Measurements from ENCODE around the gene ZNF511. TPM values are rescaled to one million over a fixed set of nuclear protein-coding genes. Genes with fewer than 3 reads are reported as not detected.

ZNF511 gene
- total and polyA plus RNA-seq, 3 donors from 2014 or later, result 39.6 to 50.5 (median 46.5) TPM

DNA sequence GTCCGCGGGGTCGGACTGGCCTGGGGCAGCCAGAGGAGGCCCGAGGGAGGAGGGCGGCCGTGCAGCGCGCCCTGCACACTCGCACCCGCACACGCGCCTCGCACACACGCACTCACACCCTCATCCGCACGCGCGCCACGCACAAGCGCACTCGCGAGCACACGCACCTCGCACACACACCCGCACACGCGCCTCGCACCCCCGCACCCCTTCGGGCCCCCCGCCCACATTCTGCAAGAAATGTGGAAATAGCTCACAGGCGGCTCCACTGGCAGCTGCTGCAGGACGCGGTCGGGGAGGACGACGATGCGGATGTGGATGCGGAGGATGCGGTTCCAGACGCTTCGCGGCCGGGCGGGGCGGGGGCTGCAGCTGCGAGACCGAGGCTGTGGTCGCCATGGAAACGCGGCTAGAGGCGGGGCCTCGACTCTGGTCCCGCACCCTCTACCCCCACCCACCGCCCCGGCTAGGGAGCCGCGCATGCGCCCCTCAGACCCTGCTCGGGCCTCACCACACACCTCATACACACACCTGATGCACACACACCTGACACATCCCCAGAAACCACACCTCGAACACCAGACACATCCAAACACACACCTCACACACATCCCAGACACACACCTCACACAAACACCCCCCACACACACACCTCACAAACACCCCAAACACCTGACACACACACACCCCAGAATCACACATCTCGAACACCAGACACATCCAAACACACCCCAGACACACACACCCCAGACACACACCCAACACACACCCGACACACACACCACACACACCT is 28.1 kb downstream of the ZNF511 start, which contains the start of gene CALY:
TSS of gene CALY (minus strand) at position 320 of the 793 bp plus-strand sequence. CDS start 7,907 bp downstream, outside the sequence.
- intact Hi-C loops (cut with DNase I; ENCODE audit: low total_unique reads), result no loop called here
- DNase-seq, result peak; percentile 79
- H3K36me3 ChIP-seq (ENCODE audit: low read depth, missing control alignments), result no peaks in the 10 kb centered on the region
- peaks cover 7% of the 10 kb centered on the region for H3K27me3 ChIP-seq
- H3K9me3 ChIP-seq, result no peaks in the 10 kb centered on the region
- no peak for TF ChIP-seq POLR2A (IDR thresholded peaks at IDR 0.05)
- TF ChIP-seq, protein P1, sequence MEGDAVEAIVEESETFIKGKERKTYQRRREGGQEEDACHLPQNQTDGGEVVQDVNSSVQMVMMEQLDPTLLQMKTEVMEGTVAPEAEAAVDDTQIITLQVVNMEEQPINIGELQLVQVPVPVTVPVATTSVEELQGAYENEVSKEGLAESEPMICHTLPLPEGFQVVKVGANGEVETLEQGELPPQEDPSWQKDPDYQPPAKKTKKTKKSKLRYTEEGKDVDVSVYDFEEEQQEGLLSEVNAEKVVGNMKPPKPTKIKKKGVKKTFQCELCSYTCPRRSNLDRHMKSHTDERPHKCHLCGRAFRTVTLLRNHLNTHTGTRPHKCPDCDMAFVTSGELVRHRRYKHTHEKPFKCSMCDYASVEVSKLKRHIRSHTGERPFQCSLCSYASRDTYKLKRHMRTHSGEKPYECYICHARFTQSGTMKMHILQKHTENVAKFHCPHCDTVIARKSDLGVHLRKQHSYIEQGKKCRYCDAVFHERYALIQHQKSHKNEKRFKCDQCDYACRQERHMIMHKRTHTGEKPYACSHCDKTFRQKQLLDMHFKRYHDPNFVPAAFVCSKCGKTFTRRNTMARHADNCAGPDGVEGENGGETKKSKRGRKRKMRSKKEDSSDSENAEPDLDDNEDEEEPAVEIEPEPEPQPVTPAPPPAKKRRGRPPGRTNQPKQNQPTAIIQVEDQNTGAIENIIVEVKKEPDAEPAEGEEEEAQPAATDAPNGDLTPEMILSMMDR (IDR thresholded peaks at IDR 0.05), result no peak
- peaks cover 23% of the 10 kb centered on the region for H3K4me1 ChIP-seq
- peak within 1 kb of the TSS; percentile 39 to 57 for H3K4me3 ChIP-seq
- WGBS, 2 donors, result 8 to 38% methylated on average over 4 to 63 of the region's 63 CpGs
- no peak within 1 kb of the TSS for H3K27ac ChIP-seq

DNA sequence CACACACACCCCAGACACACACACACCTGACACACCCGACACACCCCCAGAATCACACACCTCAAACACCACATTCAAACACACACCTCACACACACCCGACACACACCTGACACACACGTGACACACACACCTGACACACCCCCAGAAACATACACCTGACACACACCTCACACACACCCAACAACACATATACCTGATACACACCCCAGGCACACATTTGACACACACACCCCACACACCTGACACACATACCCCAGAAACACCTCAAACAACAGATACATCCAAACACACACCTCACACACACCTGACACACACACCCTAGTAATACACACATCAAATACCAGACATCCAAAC is 28.6 kb downstream of the ZNF511 start:
- Histone ChIP-seq H3K4me1 (peaks cover 23% of the 10 kb centered on the region), H3K27ac (no peak overlapping the region), H3K27me3 (peaks cover 7% of the 10 kb centered on the region), H3K9me3 (no peaks in the 10 kb centered on the region), H3K4me3 (peak overlapping the region in 1 of 2 donors; percentile 57), H3K36me3 (ENCODE audit: low read depth, missing control alignments) (no peaks in the 10 kb centered on the region)
- intact Hi-C loops (cut with DNase I; ENCODE audit: low total_unique reads), result no loop called here
- TF ChIP-seq, protein P1 (IDR thresholded peaks at IDR 0.05), result no peak
- TF ChIP-seq POLR2A (IDR thresholded peaks at IDR 0.05), result no peak
- WGBS, 2 donors, result 61 to 77% methylated on average over 3 of the region's 3 CpGs
- no peak for DNase-seq

DNA sequence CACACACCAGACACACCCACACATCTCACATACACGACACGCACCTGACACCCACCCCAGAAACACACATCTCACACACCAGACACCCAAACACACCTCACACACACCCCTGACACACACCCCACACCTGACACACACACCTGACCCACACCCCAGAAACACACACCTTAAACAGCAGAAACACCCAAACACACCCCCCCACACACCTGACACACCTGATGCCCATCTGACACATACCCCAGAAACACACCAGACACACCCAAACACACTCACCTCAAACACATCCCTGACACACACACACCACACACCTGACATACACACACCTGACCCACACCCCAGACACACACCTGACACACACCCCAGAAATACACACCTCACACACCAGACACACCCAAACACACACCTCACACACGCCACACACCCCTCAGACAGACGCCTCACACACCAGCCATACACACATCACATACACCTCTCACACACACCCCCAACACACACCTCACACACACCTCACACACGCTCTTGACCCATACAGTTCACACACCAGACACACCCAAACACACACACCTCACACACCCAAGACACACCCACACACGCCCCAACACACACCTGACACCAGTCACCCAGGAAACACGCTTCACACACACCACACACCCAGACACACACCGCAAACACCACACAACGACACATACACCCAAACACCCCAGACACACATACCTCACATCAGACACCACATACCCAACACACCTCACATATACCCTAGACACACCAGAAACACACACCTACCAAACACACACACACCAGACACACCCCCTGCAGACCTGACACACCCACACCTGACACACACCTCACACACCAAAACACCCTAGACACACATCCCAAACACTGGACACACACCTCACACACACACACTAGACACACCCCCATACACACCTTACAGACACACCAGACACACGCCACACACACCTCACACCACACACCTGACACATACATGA is 29.7 kb downstream of the ZNF511 start:
- no peaks in the 10 kb centered on the region for H3K36me3 ChIP-seq (ENCODE audit: low read depth, missing control alignments)
- H3K27me3 ChIP-seq, result peaks cover 7% of the 10 kb centered on the region
- 72 to 75% methylated on average over 10 of the region's 10 CpGs for WGBS, 2 donors
- no peak overlapping the region for H3K4me3 ChIP-seq
- peaks cover 23% of the 10 kb centered on the region for H3K4me1 ChIP-seq
- no peak overlapping the region for H3K27ac ChIP-seq
- intact Hi-C loops (cut with DNase I; ENCODE audit: low total_unique reads), result no loop called here
- TF ChIP-seq, protein P1 (IDR thresholded peaks at IDR 0.05), result no peak
- no peak for TF ChIP-seq POLR2A (IDR thresholded peaks at IDR 0.05)
- no peak for DNase-seq
- no peaks in the 10 kb centered on the region for H3K9me3 ChIP-seq

DNA sequence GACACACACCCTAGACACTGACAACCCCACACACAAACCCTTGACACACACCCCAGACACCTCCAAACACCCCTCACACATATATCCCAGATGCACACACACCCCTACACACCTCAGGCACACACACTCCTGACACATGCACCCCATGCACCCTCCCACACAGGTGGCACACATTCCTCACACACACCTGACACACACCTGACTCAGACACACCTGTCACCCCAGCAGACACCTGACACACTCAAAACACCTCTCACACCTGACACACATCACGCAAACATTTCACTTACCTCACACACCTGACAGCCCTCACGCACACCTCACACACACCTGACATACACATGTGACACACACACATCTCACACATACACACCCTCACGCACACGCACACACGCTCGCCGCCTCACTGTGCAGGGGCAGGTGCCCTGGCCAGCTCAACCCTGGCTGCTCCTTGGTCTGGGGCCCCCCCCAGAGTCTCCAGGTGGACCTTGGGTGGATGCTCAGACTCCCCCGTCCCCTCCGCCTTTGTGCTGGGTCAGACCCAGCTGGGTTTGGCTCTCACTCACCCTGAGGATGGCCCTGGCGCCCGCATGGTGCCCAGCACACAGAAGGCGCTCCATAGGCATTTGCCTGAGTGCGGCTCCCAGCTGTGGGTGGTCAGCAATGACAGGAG is 31.1 kb downstream of the ZNF511 start:
- intact Hi-C loops (cut with DNase I; ENCODE audit: low total_unique reads), result no loop called here
- Histone ChIP-seq H3K4me3 (no peak overlapping the region), H3K9me3 (no peaks in the 10 kb centered on the region), H3K27ac (no peak overlapping the region), H3K27me3 (peaks cover 7% of the 10 kb centered on the region), H3K36me3 (ENCODE audit: low read depth, missing control alignments) (no peaks in the 10 kb centered on the region), H3K4me1 (peaks cover 21% of the 10 kb centered on the region)
- no peak for DNase-seq
- no peak for TF ChIP-seq POLR2A (IDR thresholded peaks at IDR 0.05)
- TF ChIP-seq, protein P1 (IDR thresholded peaks at IDR 0.05), result no peak
- 89% methylated on average over 13 of the region's 13 CpGs for WGBS, 2 donors
